Lower lobe of right lung (tissue), 2 donors: Measurements from ENCODE around the gene VIPR2. TPM values are rescaled to one million over a fixed set of nuclear protein-coding genes. Genes with fewer than 3 reads are reported as not detected.
A peak's percentile ranks its signal among the peaks of the same experiment; 100 is the strongest.

Source experiments
- ATAC-seq, 2 donors: fragments of 200-7000 bp; cut with Tn5 transposase; one replicate each; pipeline ENCODE4 v1.9.1; 2020 to 2022; ENCODE audit warnings: mild to moderate bottlenecking in 2 of 2, moderate library complexity in 2 of 2
- DNase-seq: peaks from one replicate; pipeline ENCODE4 v3.0.0-alpha.2; 2020
- H3K27ac ChIP-seq: fragments of 200-600 bp; one replicate; pipeline ENCODE4 v1.8.0; 2022
- H3K27me3 ChIP-seq: fragments of 200-600 bp; one replicate; pipeline ENCODE4 v1.8.0; 2022; ENCODE audit warnings: low read depth
- H3K36me3 ChIP-seq: fragments of 200-600 bp; one replicate; pipeline ENCODE4 v1.8.0; 2022; ENCODE audit warnings: mild to moderate bottlenecking
- H3K4me1 ChIP-seq: fragments of 200-600 bp; one replicate; pipeline ENCODE4 v1.8.0; 2022
- H3K4me3 ChIP-seq: fragments of 200-600 bp; one replicate; pipeline ENCODE4 v1.8.0; 2022; ENCODE audit warnings: mild to moderate bottlenecking
- H3K9me3 ChIP-seq: fragments of 200-600 bp; one replicate; pipeline ENCODE4 v1.8.0; 2022
- CTCF ChIP-seq: fragments of 200-600 bp; IDR thresholded peaks from one replicate; pipeline ENCODE4 v1.8.0; 2022; ENCODE audit warnings: antibody characterized with exemption, mild to moderate bottlenecking
- intact Hi-C: fragments of 100-400 bp; cut with DNase I; formaldehyde crosslinking; loops from one replicate; pipeline ENCODE4 v1.11.0; 2022
- total RNA-seq: library from RNA; stranded (reverse); fragmentation: NEBNext Ultra II Directional; extraction: Animal tissue kit (Norgen Biotek cat#: 25700); gene quantifications from one replicate; pipeline ENCODE4 v1.2.1, GENCODE V29; 2021
- donor health status: DM: no; HTN: yes; CAD: no; lungs with severe emphysema.

The VIPR2 gene
- total RNA-seq, 1 donor from 2014 or later = 0.80 TPM

GRCh38 chr7:159114096-159114495 is 30.6 kb downstream of the VIPR2 start:
- Histone ChIP-seq H3K9me3 (no peaks in the 10 kb centered on the region), H3K4me1 (no peaks in the 10 kb centered on the region), H3K27ac (no peak overlapping the region), H3K36me3 (no peaks in the 10 kb centered on the region), H3K27me3 (peaks cover 8% of the 10 kb centered on the region), H3K4me3 (no peak overlapping the region)
- no peak for DNase-seq
- intact Hi-C loops = no loop called here
- TF ChIP-seq CTCF = no peak
- ATAC-seq = no peak

DNA sequence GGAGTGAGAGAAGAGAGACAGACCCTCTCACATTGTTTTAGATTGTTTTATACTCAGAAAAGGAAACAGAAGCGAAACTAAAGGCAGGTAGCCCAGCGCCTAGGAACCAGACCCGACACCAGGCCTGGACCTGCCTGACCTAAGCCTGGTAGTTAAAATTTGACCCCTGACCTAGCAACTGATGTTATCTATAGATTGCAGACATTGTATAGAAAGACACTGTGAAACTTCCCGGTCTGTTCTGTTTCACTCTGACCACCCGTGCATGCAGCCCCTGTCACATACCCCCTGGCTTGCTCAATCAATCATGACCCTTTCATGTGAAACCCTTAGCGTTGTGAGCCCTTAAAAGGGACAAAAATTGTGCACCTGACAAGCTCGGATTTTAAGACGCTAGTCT is 31.6 kb downstream of the VIPR2 start:
- peaks cover 4% of the 10 kb centered on the region for H3K4me1 ChIP-seq
- H3K27ac ChIP-seq = no peak overlapping the region
- no peak for TF ChIP-seq CTCF
- no peak for ATAC-seq
- no peaks in the 10 kb centered on the region for H3K9me3 ChIP-seq
- H3K36me3 ChIP-seq = no peaks in the 10 kb centered on the region
- DNase-seq = no peak
- H3K27me3 ChIP-seq = peaks cover 5% of the 10 kb centered on the region
- intact Hi-C loops = no loop called here
- H3K4me3 ChIP-seq = no peak overlapping the region

GRCh38 chr7:159112136-159113011 is 32.3 kb downstream of the VIPR2 start:
- intact Hi-C loops = no loop called here
- TF ChIP-seq CTCF = no peak
- Histone ChIP-seq H3K4me3 (no peak overlapping the region), H3K27ac (no peak overlapping the region), H3K27me3 (peaks cover 5% of the 10 kb centered on the region), H3K4me1 (peaks cover 4% of the 10 kb centered on the region), H3K36me3 (no peaks in the 10 kb centered on the region), H3K9me3 (no peaks in the 10 kb centered on the region)
- DNase-seq (no peak), ATAC-seq (no peak)

GRCh38 chr7:159109653-159110035 is 35.0 kb downstream of the VIPR2 start:
- ATAC-seq = no peak
- H3K27ac ChIP-seq = no peak overlapping the region
- DNase-seq = peak; percentile 42

GRCh38 chr7:159108941-159109652 is 35.6 kb downstream of the VIPR2 start:
- Histone ChIP-seq H3K27me3 (peaks cover 14% of the 10 kb centered on the region), H3K4me3 (no peak overlapping the region), H3K36me3 (no peaks in the 10 kb centered on the region), H3K4me1 (peaks cover 4% of the 10 kb centered on the region), H3K27ac (no peak overlapping the region), H3K9me3 (no peaks in the 10 kb centered on the region)
- intact Hi-C loops = no loop called here
- no peak for ATAC-seq
- DNase-seq = peak; percentile 9
- no peak for TF ChIP-seq CTCF

More at GRCh38 chr7:159109653-159110035, 35.0 kb downstream of the VIPR2 start:
- Histone ChIP-seq H3K4me3 (no peak overlapping the region), H3K36me3 (no peaks in the 10 kb centered on the region), H3K4me1 (peaks cover 4% of the 10 kb centered on the region), H3K9me3 (no peaks in the 10 kb centered on the region), H3K27me3 (peaks cover 14% of the 10 kb centered on the region)
- TF ChIP-seq CTCF = no peak
- intact Hi-C loops = no loop called here
